NK-92 (cell line): ENCODE data around the gene ARID5B.

ENCODE experiments used
- DNase-seq: peaks from one replicate; lab custom pipeline; 2025; ENCODE audit not compliant: unreplicated experiment; lab: John Stamatoyannopoulos, UW

ARID5B gene

DNA sequence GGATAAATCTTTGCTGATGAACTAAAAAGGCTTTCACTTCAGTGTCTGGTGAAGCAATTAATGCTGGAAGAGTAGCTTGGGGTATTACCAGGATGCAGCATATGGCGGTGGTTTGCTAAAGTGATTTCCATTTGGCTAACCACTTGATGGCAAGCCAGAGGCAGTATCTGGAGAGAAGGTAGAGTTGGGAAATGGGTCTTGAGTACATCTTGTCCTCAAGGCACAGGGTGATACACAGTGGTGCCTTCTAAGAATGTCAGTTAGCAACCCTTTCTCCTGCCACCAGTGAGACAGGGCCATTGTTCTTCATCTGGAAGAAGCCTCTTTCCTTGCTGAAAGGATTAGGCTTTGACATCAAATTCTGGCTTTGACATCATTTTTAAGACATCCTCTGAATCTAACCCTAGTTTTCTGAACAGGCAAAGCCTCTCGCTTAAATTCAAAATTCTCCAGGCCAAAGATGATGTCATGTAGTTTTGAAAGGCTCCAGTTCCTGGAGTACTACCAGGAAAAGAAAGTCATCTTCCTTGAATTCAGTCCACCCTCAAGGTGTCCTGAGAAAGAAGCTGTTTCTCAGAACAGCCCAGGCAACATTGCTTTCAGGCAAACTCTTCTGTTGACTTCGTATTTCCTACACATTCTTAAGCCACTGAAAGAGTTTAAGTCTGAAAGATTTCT lies 162.4 kb downstream of the ARID5B start:
- DNase-seq = no peak

DNA sequence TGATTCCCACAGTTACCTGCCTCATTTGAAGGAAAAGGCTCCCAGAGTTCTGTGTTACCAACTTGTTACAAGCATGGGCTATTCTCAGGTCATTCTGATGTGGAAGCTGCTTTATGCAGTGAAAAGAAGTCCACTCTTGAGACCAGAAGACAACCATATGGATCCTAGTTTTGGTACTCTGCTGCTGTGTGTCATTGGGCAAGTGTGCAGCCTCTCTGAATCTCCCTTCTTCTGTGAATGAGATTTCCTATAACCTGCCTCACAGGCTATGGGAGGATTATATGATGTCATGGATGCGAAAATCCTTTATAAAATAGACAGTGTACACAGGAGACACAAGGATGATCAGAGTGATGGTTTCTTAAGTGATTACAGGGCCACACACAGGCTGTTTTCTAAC lies 166.1 kb downstream of the ARID5B start:
- no peak for DNase-seq

- no peak for DNase-seq
Measured at GRCh38 chr10:62068464-62068863, 167.0 kb downstream of the ARID5B start.

GRCh38 chr10:62069452-62070178 lies 168.1 kb downstream of the ARID5B start:
- no peak for DNase-seq

- no peak for DNase-seq
Measured at GRCh38 chr10:62071846-62072281, 170.4 kb downstream of the ARID5B start.

DNA sequence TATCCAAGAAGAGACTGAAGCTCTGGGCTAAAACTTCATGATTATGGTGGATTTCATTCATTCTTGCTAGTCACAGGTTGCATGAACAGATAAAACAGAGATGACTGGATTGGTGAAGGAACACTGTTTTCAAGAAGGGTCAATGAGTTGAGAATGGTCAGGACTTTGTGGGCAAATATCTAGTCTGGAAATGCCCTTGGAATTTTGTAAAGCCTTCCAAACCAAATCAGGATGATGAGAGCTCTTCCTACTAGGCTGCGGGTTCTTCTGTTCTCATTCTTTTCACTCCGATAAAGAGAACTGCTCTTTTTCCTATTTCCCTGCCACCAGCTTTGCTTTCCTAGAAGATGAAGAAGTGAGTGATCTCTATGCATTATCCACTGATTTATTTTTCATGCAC lies 171.4 kb downstream of the ARID5B start:
- no peak for DNase-seq

- DNase-seq = no peak
Measured at GRCh38 chr10:62073429-62073828, 171.9 kb downstream of the ARID5B start.

DNA sequence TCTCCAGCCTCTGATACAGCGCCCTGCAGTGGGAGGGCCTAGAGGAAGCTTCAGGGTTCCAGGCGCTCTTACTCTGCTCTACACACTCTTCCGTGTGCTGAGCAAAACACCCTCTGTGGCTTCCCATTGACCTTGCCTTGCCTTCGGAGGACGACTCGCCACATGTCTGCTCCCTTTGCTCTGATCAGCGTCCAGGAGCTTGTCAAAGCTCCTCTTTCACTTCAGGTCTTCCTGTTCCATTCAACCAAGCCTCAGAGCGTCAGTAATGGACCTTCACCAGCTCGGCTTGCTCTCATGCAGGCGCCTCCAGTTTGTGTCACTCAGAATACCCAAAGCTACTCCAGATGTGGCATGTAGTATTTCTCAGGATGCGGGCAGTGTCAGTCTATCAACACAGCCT lies 173.9 kb downstream of the ARID5B start:
- DNase-seq = no peak

DNA sequence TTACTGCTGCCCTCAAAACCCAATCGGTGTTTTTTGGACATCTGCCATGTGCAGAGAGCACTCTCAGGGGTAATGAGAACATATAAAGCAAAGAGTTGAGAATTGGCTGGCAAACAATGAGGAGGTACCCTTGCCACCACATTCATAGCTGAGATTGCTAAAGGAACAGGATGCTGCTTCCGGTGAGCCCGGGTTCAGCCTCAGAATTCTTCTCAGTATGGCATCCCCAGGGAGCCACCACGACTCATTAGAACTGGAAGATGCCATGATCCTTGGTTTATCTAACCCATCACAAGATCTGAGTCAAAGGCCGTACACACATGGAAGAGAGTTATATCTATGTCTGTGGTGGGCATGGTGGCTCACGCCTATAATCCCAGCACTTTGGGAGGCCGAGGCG lies 174.4 kb downstream of the ARID5B start:
- no peak for DNase-seq

GRCh38 chr10:62076891-62077290 lies 175.4 kb downstream of the ARID5B start:
- DNase-seq = no peak

DNA sequence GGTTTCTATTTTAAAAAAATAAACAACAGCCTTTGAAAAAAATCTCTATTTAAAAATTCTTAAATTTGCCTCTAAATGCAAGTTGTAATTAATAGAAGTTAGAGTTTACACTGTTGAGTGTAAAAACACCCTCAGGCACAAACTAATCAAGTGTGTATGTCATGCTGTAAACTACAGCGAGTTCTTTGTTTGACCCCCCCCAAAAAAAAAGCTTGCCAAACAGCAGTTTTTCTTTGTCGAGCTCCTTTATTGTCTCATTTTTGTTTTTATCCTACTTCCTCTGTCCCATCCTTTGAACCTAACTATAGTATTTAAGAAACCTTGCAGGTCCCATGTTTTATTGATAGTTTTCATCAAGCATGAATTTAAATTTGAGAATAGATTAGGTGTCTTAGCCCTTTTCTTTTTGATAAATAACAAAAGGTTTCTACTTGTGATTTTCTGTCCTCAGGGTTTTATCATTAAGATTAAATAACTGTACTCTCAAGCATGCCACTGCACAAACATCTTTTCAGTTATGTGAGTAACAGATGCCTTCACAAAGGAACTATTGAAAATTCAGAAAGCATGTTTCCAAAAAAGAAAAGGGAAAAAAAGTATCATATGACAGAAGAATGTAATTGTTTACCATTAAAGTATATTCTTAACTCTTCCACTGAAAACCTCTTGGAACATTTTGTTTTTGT lies 176.0 kb downstream of the ARID5B start:
- DNase-seq = no peak

- no peak for DNase-seq
Measured at GRCh38 chr10:62079885-62080559, 178.5 kb downstream of the ARID5B start.

GRCh38 chr10:62080905-62081304 lies 179.4 kb downstream of the ARID5B start:
- DNase-seq = no peak

GRCh38 chr10:62081341-62082270 lies 180.1 kb downstream of the ARID5B start:
- DNase-seq = no peak

DNA sequence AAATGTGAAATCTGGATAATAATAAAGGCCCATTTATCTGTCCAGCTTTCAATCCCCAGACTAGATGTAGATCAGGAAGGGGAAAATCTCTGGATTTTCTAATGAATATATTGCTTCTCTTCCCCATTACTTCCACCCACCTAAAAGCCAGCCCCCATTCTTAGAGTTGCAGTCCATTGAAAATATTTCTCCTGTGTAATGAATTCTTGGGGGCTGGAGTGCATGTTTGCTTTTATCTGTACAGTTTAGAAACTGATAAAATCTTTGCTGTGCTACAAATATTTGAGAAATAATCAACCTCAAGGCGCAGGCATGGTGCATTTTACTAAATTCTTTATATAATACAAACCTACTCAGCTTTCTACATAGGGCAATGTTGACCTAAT lies 180.8 kb downstream of the ARID5B start:
- no peak for DNase-seq

DNA sequence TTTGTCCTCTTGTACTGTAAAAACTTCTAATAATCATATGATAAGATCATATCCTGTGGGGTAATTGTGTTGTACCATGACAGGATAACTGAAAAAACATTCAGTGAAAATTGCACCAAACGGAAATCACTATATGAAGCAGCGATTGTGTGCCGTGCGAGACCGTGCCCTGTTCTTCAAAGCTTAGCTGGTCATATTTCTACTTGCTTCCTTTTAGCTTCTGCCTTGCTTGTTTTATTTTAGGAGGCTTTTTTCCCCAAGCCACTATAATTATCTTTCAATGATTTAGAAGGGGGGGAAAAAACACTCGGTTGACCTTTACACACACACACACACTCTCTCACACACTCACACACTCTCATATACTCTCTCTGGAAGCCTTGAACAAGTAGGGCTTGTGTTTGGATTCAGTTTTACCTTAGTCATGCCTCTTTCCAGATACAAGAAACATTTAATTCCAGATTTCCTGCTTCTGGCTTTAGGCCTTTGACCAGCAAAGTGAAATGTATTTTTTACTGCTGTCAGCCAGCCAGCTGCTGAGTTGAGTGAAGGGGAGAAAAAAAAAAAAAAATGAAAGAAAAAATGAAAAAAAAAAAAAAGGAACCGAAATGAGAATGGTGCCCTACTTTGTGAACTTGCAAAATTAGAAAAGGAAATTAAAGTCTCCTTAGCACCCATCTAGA lies 181.4 kb downstream of the ARID5B start:
- no peak for DNase-seq

DNA sequence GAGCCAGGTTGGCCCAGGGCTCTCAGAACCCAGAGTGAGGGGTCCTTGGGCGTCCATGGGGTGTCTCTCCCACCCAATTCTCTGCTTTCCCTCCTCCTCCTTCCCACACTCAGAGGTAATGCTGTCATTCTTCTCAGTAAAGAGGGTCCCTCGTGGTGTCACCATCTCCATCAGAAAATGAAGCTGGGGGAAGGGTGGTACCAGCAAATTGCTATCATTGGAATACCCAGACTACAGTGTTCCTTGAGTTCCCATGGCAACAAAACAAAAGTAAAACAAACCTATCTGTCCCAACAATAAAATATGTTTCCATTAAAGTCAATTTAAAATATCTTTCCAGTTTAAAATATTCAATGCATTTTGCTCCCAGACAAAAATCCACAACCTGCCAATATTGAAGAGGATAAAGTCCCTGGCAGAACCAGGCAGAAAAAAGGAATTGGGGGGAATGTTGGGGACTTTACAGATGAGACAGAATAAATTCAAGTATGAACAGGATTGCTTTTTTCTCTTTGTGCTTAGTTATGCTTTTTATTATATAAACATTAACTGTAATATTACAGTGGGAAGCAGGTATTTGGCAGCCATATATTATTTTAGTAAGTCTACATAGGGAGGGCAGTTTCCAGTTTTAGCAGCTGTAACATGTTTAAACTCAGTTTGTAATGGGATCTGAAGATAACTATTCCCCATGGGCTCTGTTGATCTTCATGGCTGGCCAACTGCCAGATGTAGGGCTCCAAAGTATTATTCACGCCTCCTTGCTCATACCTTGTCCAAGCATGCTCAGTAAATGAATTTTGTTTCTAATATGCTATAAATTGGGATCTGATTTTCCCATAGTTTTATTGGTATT lies 182.1 kb downstream of the ARID5B start:
- no peak for DNase-seq

DNA sequence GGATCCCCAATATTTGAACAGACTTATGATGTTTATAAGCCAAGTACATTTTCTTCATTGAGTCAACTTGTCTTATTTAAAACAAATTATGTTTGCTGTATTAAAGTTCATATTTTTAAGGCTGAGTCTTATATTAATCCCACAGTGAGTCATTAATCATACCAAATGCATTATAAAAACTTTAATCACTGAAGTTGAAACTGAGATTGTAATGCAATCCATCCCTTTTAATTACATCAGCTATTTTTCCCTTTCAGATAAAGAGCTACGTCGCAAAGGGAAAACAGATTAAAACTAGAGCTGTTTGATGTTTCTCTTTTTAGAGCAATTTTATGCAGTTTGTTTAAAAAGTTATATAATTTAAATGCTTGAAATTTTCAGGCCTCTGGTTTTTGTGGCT lies 183.0 kb downstream of the ARID5B start:
- DNase-seq = no peak

DNA sequence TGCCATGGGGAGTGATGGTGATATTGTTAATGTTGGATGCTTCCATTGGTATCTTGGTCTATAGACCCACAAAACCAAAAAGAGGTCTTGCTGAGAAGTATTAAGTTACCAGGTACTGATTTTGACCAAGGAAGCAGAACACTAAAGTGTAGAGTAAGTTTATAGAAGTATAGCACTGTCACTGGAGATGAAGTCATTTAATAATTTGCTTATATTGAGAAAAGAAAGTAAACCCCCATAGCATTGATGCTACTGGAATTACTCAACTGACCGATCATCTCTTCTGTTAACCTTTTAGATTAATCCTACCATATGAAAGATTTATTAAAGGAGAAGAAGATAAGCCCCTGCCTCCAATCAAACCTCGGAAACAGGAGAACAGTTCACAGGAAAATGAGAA lies 183.9 kb downstream of the ARID5B start:
- no peak for DNase-seq
